Ovary (tissue), 9 donors: ENCODE data around the gene BANP. TPM values are rescaled to one million over a fixed set of nuclear protein-coding genes. Genes with fewer than 3 reads are reported as not detected.

Source experiments
- DNase-seq, 5 donors: peaks; one replicate each; pipeline ENCODE4 v3.0.0-alpha.2; 2019 to 2020
- H3K27ac ChIP-seq, 2 donors: fragments of 200-600 bp; one replicate each; pipeline versions ENCODE4 v1.5.1 to v1.8.0; 2019 to 2022
- H3K27me3 ChIP-seq: fragments of 200-600 bp; one replicate; pipeline ENCODE4 v1.8.0; 2022
- H3K36me3 ChIP-seq: fragments of 200-600 bp; sonication (generic); one replicate; pipeline ENCODE4 v1.5.1; 2019
- H3K4me1 ChIP-seq: one replicate; pipeline ENCODE4 v1.8.1; 2013; ENCODE audit warnings: mild to moderate bottlenecking, moderate library complexity; ENCODE audit not compliant: insufficient read depth
- H3K4me3 ChIP-seq: fragments of 200-600 bp; sonication (generic); one replicate; pipeline ENCODE4 v1.5.1; 2017
- H3K9me3 ChIP-seq, 2 donors: fragments of 200-600 bp in 1 of 2; sonication (generic) in 1 of 2; one replicate each; pipeline versions ENCODE4 v1.5.1 to v1.8.1; 2013 to 2019; ENCODE audit warnings: mild to moderate bottlenecking in 1 of 2, moderate library complexity in 1 of 2
- CTCF ChIP-seq, 3 donors: fragments of 450-650 bp in 2 of 3; fragments of 200-600 bp in 1 of 3; IDR thresholded peaks; one replicate each; pipeline versions ENCODE4 v1.5.1 to v1.8.0; 2016 to 2022; ENCODE audit warnings: antibody characterized with exemption in 3 of 3, mild to moderate bottlenecking in 1 of 3
- EP300 ChIP-seq: sonication (generic); formaldehyde crosslinking; IDR thresholded peaks from one replicate; pipeline ENCODE4 v1.6.1; 2017; ENCODE audit warnings: antibody characterized with exemption
- POLR2A ChIP-seq: fragments of 450-650 bp; IDR thresholded peaks from one replicate; pipeline ENCODE4 v1.6.1; 2017; ENCODE audit warnings: antibody characterized with exemption, mild to moderate bottlenecking, moderate library complexity
- WGBS, 3 donors: extraction: QIAGEN DNeasy Blood & Tissue Kit in 1 of 3; methylation state at CpG; one replicate each; pipeline versions ENCODE4 v1.1.5 to v1.1.7; 2013 to 2017; 5-methylcytosine and 5-hydroxymethylcytosine counted together
- intact Hi-C, 4 donors: fragments of 100-400 bp; cut with DNase I; formaldehyde crosslinking; loops; one replicate each; pipeline versions ENCODE4 v1.11.0 to v1.15.1; 2022 to 2023
- polyA plus RNA-seq, 2 donors: library from polyadenylated mRNA; stranded (reverse); fragments of 200-250 nt in 1 of 2; fragments of 350-450 nt in 1 of 2; fragmentation: Illumina TruSeq in 1 of 2; extraction: RNeasy Lipid Tissue Mini Kit (QIAGEN cat#74804) in 1 of 2; gene quantifications; one replicate each; pipeline ENCODE4 v1.2.3, GENCODE V29; 2013 to 2014
- total RNA-seq, 7 donors: library from RNA; depleted of rRNA in 2 of 7; stranded (reverse); fragments of >200 nt in 2 of 7; fragmentation: NEBNext Ultra II Directional in 3 of 7; extraction: Animal tissue kit (Norgen Biotek cat#: 25700) in 3 of 7; gene quantifications; one replicate each; pipeline versions ENCODE4 v1.1.0 to v1.2.4, GENCODE V29; 2016 to 2023
- donor health status: DM: no; HTN: no; CAD: no; lungs with moderate emphysema.
- donor health status: DM: no; HTN: no; CAD: no.
- donor health status: Bipolar disorder and iron deficiency.
- donor health status: DM: yes; HTN: yes; CAD: no.
- donor health status: DM: no; HTN: no; CAD: no.
- donor health status: DM: yes; HTN: yes; CAD: no.

BANP gene
- total and polyA plus RNA-seq, 9 donors = 14.8 to 48.6 (median 28.1) TPM

- WGBS, 3 donors = 6 to 19% (median 9%) methylated on average over 20 to 22 of the region's 22 CpGs
- intact Hi-C loops = no loop called here
- DNase-seq = peak; percentile 83 to 89 (median 84)
- Histone ChIP-seq H3K9me3 (no peaks in the 10 kb centered on the region), H3K27me3 (no peaks in the 10 kb centered on the region), H3K4me1 (peaks cover 3% of the 10 kb centered on the region), H3K4me3 (peak overlapping the region; percentile 20), H3K27ac (peak overlapping the region in 1 of 2 donors; percentile 24), H3K36me3 (no peaks in the 10 kb centered on the region)
- TF ChIP-seq CTCF (IDR thresholded peaks at IDR 0.05) (no peak), POLR2A (peak; percentile 52)
Observed at GRCh38 chr16:87945351-87946042, 5.7 kb upstream of the BANP start.

- peak in 2 of 5 donors; percentile 50 to 59 for DNase-seq
- WGBS, 3 donors = 79 to 84% (median 81%) methylated on average over 14 of the region's 14 CpGs
Observed at GRCh38 chr16:87946596-87947347, 4.5 kb upstream of the BANP start.

GRCh38 chr16:87947356-87948118 lies 3.7 kb upstream of the BANP start:
- Histone ChIP-seq H3K27ac (no peak overlapping the region), H3K9me3 (no peaks in the 10 kb centered on the region), H3K4me1 (peaks cover 6% of the 10 kb centered on the region), H3K27me3 (no peaks in the 10 kb centered on the region), H3K4me3 (no peak overlapping the region), H3K36me3 (no peaks in the 10 kb centered on the region)
- intact Hi-C loops = no loop called here
- TF ChIP-seq EP300 (no peak), POLR2A (no peak), CTCF (IDR thresholded peaks at IDR 0.05) (no peak)
- WGBS, 3 donors = 85 to 90% (median 87%) methylated on average over 22 of the region's 22 CpGs
- DNase-seq = peak in 1 of 5 donors; percentile 38

More at GRCh38 chr16:87946596-87947347, 4.5 kb upstream of the BANP start:
- H3K27me3 ChIP-seq = no peaks in the 10 kb centered on the region
- no peak for TF ChIP-seq POLR2A
- TF ChIP-seq CTCF (IDR thresholded peaks at IDR 0.05) = no peak
- TF ChIP-seq EP300 = no peak
- intact Hi-C loops = no loop called here
- H3K9me3 ChIP-seq = no peaks in the 10 kb centered on the region
- no peaks in the 10 kb centered on the region for H3K36me3 ChIP-seq
- no peak overlapping the region for H3K4me3 ChIP-seq
- no peak overlapping the region for H3K27ac ChIP-seq
- H3K4me1 ChIP-seq = peaks cover 3% of the 10 kb centered on the region

- Histone ChIP-seq H3K9me3 (no peaks in the 10 kb centered on the region), H3K36me3 (no peaks in the 10 kb centered on the region), H3K4me3 (no peak overlapping the region), H3K27me3 (no peaks in the 10 kb centered on the region), H3K27ac (no peak overlapping the region), H3K4me1 (peaks cover 6% of the 10 kb centered on the region)
- intact Hi-C loops = no loop called here
- TF ChIP-seq CTCF (IDR thresholded peaks at IDR 0.05) (no peak), EP300 (no peak), POLR2A (no peak)
- DNase-seq = no peak
- 81 to 87% (median 83%) methylated on average over 12 of the region's 12 CpGs for WGBS, 3 donors
Observed at GRCh38 chr16:87948119-87948545, 3.1 kb upstream of the BANP start.
